ENCODE data around the gene UNC5C. TPM values are rescaled to one million over a fixed set of nuclear protein-coding genes. Genes with fewer than 3 reads are reported as not detected.

Gene UNC5C
- total and polyA plus RNA-seq, 10 of the 15 experiments (the other 5 are each of a cell fraction or from before 2014, with no cell fraction given), result 0.02 to 2.0 (median 0.15) TPM; not detected in 1

- no peak for TF ChIP-seq IRF5 (IDR thresholded peaks at IDR 0.05; ENCODE audit: borderline replicate concordance)
These were observed 155.0 kb downstream of the UNC5C start (continued) for GRCh38 chr4:95393821-95394220.

- no peaks in the 10 kb centered on the region for H3K27me3 ChIP-seq (replicated peaks in 1 of 2; ENCODE audit: control insufficient read depth in 2 of 2, insufficient read depth in 2 of 2, low read length in 1 of 2)
- no peak overlapping the region for H3K4me2 ChIP-seq (ENCODE audit: control insufficient read depth, insufficient read depth)
- H3K79me2 ChIP-seq (ENCODE audit: control insufficient read depth, insufficient read depth, low read length), result no peaks in the 10 kb centered on the region
- CTCF ChIA-PET, result no interaction called here
- intact Hi-C loops (cut with micrococcal nuclease; ENCODE audit: unreplicated experiment), result no loop called here
- no peaks in the 10 kb centered on the region for H4K20me1 ChIP-seq (ENCODE audit: control insufficient read depth, insufficient read depth)
- H3K4me3 ChIP-seq, result no peak overlapping the region
- no peak overlapping the region for H3K27ac ChIP-seq (ENCODE audit: control insufficient read depth, insufficient read depth)
- H3K9me3 ChIP-seq (replicated peaks; ENCODE audit: control insufficient read depth, insufficient read depth, low read length), result no peaks in the 10 kb centered on the region
- DNase-seq (ENCODE audit: low read depth, low spot score) (no peak), ATAC-seq (no peak; the same call in 2 of the 3 replicates), FAIRE-seq (no peak)
- H3K4me1 ChIP-seq (ENCODE audit: control insufficient read depth, insufficient read depth, low read length), result no peaks in the 10 kb centered on the region
- POLR2A ChIA-PET, result no interaction called here
- H3K9ac ChIP-seq (ENCODE audit: control insufficient read depth, insufficient read depth, low read length), result no peak overlapping the region
- no peaks in the 10 kb centered on the region for H3K36me3 ChIP-seq (ENCODE audit: control insufficient read depth in 2 of 2, insufficient read depth in 2 of 2, low read length in 1 of 2)
- BruUV-seq (replicated peaks), result no TSS peak
- in situ Hi-C loops (cut with MboI), result no loop called here
- no peak for TF ChIP-seq RB1 (IDR thresholded peaks at IDR 0.05; ENCODE audit: borderline replicate concordance)
- no peak for TF ChIP-seq NFIC (IDR thresholded peaks at IDR 0.05; ENCODE audit: low read depth, low read length)
- TF ChIP-seq BACH1 (IDR thresholded peaks at IDR 0.05; ENCODE audit: borderline replicate concordance), result no peak
- TF ChIP-seq MTA3 (IDR thresholded peaks at IDR 0.05; ENCODE audit: borderline replicate concordance, low read length), result no peak
- no peak for TF ChIP-seq SKIL (IDR thresholded peaks at IDR 0.05; ENCODE audit: low read depth, poor library complexity, severe bottlenecking)
- RAD21 ChIA-PET (ENCODE audit: unreplicated experiment), result no interaction called here
- no peak overlapping the region for H2AFZ ChIP-seq (ENCODE audit: control insufficient read depth, low read depth, low read length)
- SMC1A ChIA-PET (ENCODE audit: uncharacterized antibody, unreplicated experiment), result no interaction called here
These were observed 159.9 kb downstream of the UNC5C start for GRCh38 chr4:95388911-95389310.

All from GM12878 (cell line).